ENCODE data around the gene ANKRD37.

The ANKRD37 gene

GRCh38 chr4:185425647-185426352 lies 29.2 kb downstream of the ANKRD37 start, which contains the start of gene UFSP2:
Gene UFSP2 (minus strand): TSS chr4:185425964. CDS start chr4:185425868, 96 bp downstream.
- no peak for DNase-seq

GRCh38 chr4:185426960-185427688 lies 30.5 kb downstream of the ANKRD37 start:
- DNase-seq: no peak

- DNase-seq: no peak
Observed at GRCh38 chr4:185429660-185430059, 33.0 kb downstream of the ANKRD37 start.

- DNase-seq: no peak
Observed at GRCh38 chr4:185435466-185435865, 38.8 kb downstream of the ANKRD37 start.

- DNase-seq: no peak
Observed at GRCh38 chr4:185437809-185438208, 41.2 kb downstream of the ANKRD37 start.

- DNase-seq: no peak
Observed at GRCh38 chr4:185441479-185441878, 44.8 kb downstream of the ANKRD37 start.

GRCh38 chr4:185445209-185445608 lies 48.6 kb downstream of the ANKRD37 start:
- DNase-seq: no peak

Measured in SIG-M5 (cell line).